Hepatocyte (in vitro differentiated cells): ENCODE data around the gene PCOLCE2.

Experiments used
- CTCF ChIP-seq: fragments of 200-600 bp; sonication (generic); IDR thresholded peaks from 2 replicates; pipeline ENCODE4 v1.5.1; 2016; ENCODE audit warnings: antibody characterized with exemption, mild to moderate bottlenecking; ENCODE audit not compliant: poor library complexity
- EZH2 ChIP-seq: fragments of 200-600 bp; sonication (generic); IDR thresholded peaks from 2 replicates; pipeline ENCODE4 v1.6.1; 2016; ENCODE audit warnings: antibody characterized with exemption, mild to moderate bottlenecking, borderline replicate concordance

- TF ChIP-seq CTCF, result no peak
- no peak for TF ChIP-seq EZH2
These were observed 1.7 kb upstream of the PCOLCE2 start for GRCh38 chr3:142890592-142890991.
